ENCODE data around the gene DIRAS1. TPM values are rescaled to one million over a fixed set of nuclear protein-coding genes. Genes with fewer than 3 reads are reported as not detected.

DIRAS1 gene
- total and polyA plus RNA-seq, 2 experiments from 2014 or later: 2.8 to 18.6 TPM

GRCh38 chr19:2670217-2670616, 51.0 kb downstream of the DIRAS1 start (continued):
- TF ChIP-seq CTCF (conservative IDR thresholded peaks at IDR 0.05; ENCODE audit: low read depth in 2 of 2) (no peak), EZH2 (IDR thresholded peaks at IDR 0.05; ENCODE audit: low read depth, unreplicated experiment) (no peak)

GRCh38 chr19:2668175-2668763, 52.9 kb downstream of the DIRAS1 start:
- Histone ChIP-seq H3K4me3 (no peak overlapping the region), H3K36me3 (ENCODE audit: insufficient read depth) (no peaks in the 10 kb centered on the region), H4K20me1 (replicated peaks; ENCODE audit: insufficient read depth) (no peaks in the 10 kb centered on the region; the same call in 1 of the 2 replicates), H3K79me2 (replicated peaks; ENCODE audit: insufficient read depth) (no peaks in the 10 kb centered on the region), H3K27me3 (ENCODE audit: insufficient read depth) (no peaks in the 10 kb centered on the region), H3K4me1 (ENCODE audit: insufficient read depth) (no peaks in the 10 kb centered on the region), H3K27ac (ENCODE audit: low read depth) (no peak overlapping the region), H3K4me2 (no peak overlapping the region), H3K9me2 (ENCODE audit: insufficient read depth) (no peaks in the 10 kb centered on the region), H3F3A (replicated peaks; ENCODE audit: low read depth) (no peaks in the 10 kb centered on the region), H2AFZ (no peak overlapping the region)
- ATAC-seq (no peak), DNase-seq (ENCODE audit: low spot score) (no peak)
- Mint-ChIP-seq H3K27ac (no peak overlapping the region), H3K27me3 (ENCODE audit: insufficient read depth, low read depth, poor library complexity) (peaks cover 11% of the 10 kb centered on the region), H3K4me3 (no peak overlapping the region; the same call in 2 of the 3 replicates), H3K36me3 (ENCODE audit: low read depth) (no peaks in the 10 kb centered on the region), H3K9me3 (peaks cover 8% of the 10 kb centered on the region; the same call in 2 of the 3 replicates), H3K4me1 (peaks cover 6% of the 10 kb centered on the region)
- no peak for TF ChIP-seq ZNF462 (CRISPR knock-in tag; IDR thresholded peaks at IDR 0.05)
- no peak for TF ChIP-seq REST (IDR thresholded peaks at IDR 0.05; ENCODE audit: unreplicated experiment)
- TF ChIP-seq EZH2 (IDR thresholded peaks at IDR 0.05; ENCODE audit: low read depth, unreplicated experiment): no peak
- TF ChIP-seq ZNF114 (CRISPR knock-in tag; IDR thresholded peaks at IDR 0.05): no peak
- TF ChIP-seq NANOG (IDR thresholded peaks at IDR 0.05; ENCODE audit: borderline replicate concordance): no peak
- TF ChIP-seq STAT1 (IDR thresholded peaks at IDR 0.05; ENCODE audit: unreplicated experiment): no peak
- no peak for TF ChIP-seq CREB1 (CRISPR knock-in tag; IDR thresholded peaks at IDR 0.05; ENCODE audit: low read depth)
- TF ChIP-seq POLR2AphosphoS5 (IDR thresholded peaks at IDR 0.05; ENCODE audit: low read depth): no peak
- TF ChIP-seq EZH2phosphoT487 (IDR thresholded peaks at IDR 0.05; ENCODE audit: unreplicated experiment): no peak
- TF ChIP-seq ETS1 (IDR thresholded peaks at IDR 0.05): no peak
- no peak for TF ChIP-seq ZNF331 (CRISPR knock-in tag; IDR thresholded peaks at IDR 0.05; ENCODE audit: low read depth)

Data from GM23338 (cell line).